ES-I3 (cell line): ENCODE data around the gene SPTB.

Experiments used
- H3K36me3 ChIP-seq: 2 replicates; pipeline ENCODE4 v1.6.1; 2013; ENCODE audit warnings: mild to moderate bottlenecking, low read length, control low read depth, moderate library complexity; ENCODE audit not compliant: insufficient read depth
- H3K4me1 ChIP-seq: 2 replicates; pipeline ENCODE4 v1.6.1; 2013; ENCODE audit warnings: mild to moderate bottlenecking, control low read depth, low read length; ENCODE audit not compliant: insufficient read depth
- H3K9ac ChIP-seq: 2 replicates; pipeline ENCODE4 v1.6.1; 2013; ENCODE audit warnings: low read depth, mild to moderate bottlenecking, low read length, moderate library complexity
- H3K9me3 ChIP-seq: 2 replicates; pipeline ENCODE4 v1.6.1; 2013; ENCODE audit warnings: mild to moderate bottlenecking, low read length, moderate library complexity; ENCODE audit not compliant: control insufficient read depth, insufficient read depth

SPTB gene

DNA sequence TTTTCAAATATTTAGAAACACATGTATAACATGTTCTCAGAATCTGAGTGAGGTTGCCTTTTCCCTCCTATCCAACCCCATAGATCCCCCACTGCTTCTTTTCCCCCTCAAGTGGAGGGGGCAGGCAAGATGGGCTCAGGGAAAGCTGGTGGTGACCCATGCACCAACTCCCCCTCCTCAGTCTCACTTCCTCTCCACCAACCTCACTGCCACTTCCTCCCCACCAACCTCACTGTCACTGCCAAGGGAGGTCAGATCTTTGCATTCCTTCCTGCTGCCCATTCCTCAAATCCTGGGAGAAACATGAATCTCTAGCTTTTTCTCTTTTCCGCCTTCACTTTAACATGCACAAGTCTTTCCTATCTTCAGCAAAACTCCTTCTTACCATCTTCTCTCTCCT, 48.7 kb downstream of the SPTB start:
- Histone ChIP-seq H3K9me3 (no peaks in the 10 kb centered on the region), H3K36me3 (no peaks in the 10 kb centered on the region), H3K9ac (no peak overlapping the region), H3K4me1 (no peaks in the 10 kb centered on the region)

DNA sequence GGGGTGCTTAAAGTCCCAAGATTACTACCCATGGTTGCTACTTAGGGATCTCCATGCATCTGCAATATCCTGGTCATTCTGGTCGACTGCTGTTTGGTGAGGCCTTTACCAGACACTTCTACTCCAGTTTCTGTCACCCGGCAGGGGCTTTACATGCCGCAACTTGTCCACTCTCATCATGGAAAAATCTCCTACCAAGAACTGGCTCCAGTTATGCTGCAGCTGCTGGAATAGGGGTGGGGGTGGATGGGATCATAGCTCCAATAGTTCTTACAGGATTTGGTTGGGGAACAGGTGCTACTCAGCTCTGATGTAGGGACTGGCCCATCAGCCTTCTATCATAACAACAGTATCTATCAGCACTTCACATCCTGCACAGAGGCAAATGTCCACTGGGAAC, 51.6 kb downstream of the SPTB start:
- Histone ChIP-seq H3K36me3 (no peaks in the 10 kb centered on the region), H3K9ac (no peak overlapping the region), H3K9me3 (no peaks in the 10 kb centered on the region), H3K4me1 (peaks cover 3% of the 10 kb centered on the region; the same call in 1 of the 2 replicates)

DNA sequence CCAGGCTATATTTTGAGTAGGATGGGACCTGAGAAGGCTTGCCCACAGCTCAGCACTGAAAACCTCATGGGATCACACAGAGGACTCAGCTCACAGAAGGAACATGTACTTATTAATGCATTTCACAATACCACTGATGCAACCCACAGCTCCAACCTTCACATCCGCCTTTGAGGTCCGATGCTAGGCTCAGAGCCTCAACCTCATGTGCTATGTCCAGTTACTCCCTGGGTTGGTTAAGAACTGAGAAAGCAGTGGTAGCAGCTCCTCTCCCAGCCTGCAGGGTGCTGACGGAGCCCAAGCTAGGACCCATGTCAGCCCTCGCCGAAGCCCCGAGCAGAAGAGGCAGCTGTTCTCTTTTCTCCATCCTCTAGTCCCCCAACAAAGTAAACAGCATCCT, 52.9 kb downstream of the SPTB start:
- no peak overlapping the region for H3K9ac ChIP-seq
- no peaks in the 10 kb centered on the region for H3K9me3 ChIP-seq
- H3K4me1 ChIP-seq, result peaks cover 3% of the 10 kb centered on the region; the same call in 1 of the 2 replicates
- H3K36me3 ChIP-seq, result no peaks in the 10 kb centered on the region

DNA sequence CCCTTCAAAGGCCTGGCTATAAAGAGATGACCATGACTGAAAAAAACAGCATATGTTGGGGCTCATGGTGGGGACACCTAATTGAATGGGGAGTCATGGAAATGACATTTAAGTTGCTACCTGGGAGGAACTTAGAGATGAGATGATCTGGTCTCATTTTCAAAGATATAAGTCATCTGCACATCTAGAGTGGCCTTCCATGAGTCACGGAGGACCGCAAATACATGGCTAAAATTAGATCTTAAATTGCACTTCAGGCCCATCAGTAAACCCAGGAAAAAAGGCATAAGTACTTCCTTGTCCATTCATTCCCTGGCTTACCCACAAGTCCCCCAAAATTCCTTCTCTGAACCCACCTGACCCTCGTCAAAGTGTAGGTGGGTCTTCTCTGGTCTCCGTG, 53.4 kb downstream of the SPTB start:
- Histone ChIP-seq H3K4me1 (peaks cover 3% of the 10 kb centered on the region; the same call in 1 of the 2 replicates), H3K9ac (no peak overlapping the region), H3K9me3 (no peaks in the 10 kb centered on the region), H3K36me3 (no peaks in the 10 kb centered on the region)

DNA sequence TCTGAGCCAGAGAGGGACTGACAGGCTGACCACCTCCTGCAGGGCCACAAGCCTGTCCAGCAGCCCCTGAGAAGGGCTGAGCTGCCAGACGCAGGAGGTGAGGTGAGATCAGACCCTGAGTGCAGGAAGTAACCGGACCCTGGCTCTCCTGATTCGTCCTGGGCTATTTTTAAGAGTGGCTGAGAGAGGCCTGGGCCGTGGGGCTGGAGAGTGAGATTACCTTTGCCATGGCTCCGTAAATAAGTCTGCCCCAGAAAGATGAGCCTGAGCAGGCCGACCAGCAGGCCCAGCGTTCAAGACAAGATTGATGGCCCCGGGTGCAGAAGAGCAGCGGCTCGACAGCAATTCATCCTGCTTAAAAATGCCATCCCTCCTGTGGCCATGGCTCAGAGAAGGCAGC, 54.2 kb downstream of the SPTB start:
- Histone ChIP-seq H3K9me3 (no peaks in the 10 kb centered on the region), H3K36me3 (no peaks in the 10 kb centered on the region), H3K9ac (no peak overlapping the region), H3K4me1 (peaks cover 3% of the 10 kb centered on the region; the same call in 1 of the 2 replicates)

DNA sequence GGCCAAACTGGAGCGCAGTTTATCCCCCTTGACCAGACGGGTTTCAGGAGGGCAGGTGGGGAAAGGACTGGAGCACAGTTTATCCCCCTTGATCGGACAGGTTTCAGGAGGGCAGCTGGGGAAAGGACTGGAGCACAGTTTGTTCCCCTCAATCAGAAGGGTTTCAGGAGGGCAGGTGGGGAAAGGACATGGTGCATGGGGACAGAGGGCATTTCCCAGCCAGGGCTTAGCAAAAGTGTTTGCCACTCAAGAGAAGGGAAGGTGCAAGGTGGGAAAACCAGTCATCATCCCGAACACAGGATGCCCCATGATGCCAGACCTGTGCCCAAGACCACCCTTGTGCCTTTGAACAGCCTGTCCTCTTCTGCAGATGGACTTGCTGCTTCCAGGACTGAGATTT, 54.7 kb downstream of the SPTB start:
- Histone ChIP-seq H3K4me1 (peaks cover 6% of the 10 kb centered on the region), H3K9me3 (no peaks in the 10 kb centered on the region), H3K36me3 (no peaks in the 10 kb centered on the region), H3K9ac (no peak overlapping the region)

DNA sequence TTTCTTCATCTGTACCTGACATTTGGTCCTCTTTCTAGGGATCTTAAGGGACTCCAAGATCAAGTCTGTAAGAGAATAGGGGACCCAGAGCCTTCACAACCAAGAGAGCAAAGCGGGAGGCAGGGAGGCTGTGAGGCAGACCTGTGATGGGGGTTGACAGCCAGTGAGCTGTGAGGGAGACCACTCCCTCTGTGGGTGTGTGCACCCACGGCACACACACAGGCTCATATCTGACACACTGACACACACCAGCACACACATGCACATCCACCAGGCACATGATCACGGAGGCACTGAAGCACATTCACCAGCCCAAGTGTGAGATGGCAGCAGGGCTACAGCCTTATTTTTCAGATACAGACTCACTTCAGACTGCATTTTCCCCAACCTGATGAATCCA, 55.2 kb downstream of the SPTB start:
- H3K36me3 ChIP-seq, result no peaks in the 10 kb centered on the region
- H3K9me3 ChIP-seq, result no peaks in the 10 kb centered on the region
- no peak overlapping the region for H3K9ac ChIP-seq
- peaks cover 6% of the 10 kb centered on the region for H3K4me1 ChIP-seq

DNA sequence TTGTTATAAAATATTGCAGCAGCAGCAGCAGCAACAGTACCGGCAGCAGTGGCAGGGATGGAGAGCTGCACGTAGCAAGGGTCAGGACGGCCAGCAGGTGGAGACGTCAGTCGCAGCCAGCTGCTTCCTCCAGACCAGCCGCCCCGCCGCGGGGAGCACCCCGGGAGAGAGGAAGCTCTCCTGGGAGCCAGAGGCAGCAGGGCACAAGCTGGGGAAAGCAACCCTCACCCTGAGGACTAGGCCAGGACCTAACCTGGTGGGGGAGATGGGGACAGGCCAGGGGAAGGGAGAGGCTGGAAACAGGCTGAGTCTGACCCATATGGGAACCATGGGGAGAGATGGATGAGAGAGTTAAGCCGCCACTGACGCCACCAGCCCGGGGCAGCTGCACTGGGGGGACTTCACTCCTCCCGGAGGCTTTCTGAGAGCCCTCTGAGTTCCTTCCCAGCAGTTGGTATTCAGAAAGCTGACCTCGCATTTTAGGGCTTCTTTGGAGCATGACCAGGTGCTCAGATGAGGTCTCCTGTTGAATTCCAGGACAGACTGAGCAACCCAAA, 56.3 kb downstream of the SPTB start:
- H3K9me3 ChIP-seq, result no peaks in the 10 kb centered on the region
- peaks cover 6% of the 10 kb centered on the region for H3K4me1 ChIP-seq
- no peak overlapping the region for H3K9ac ChIP-seq
- no peaks in the 10 kb centered on the region for H3K36me3 ChIP-seq

DNA sequence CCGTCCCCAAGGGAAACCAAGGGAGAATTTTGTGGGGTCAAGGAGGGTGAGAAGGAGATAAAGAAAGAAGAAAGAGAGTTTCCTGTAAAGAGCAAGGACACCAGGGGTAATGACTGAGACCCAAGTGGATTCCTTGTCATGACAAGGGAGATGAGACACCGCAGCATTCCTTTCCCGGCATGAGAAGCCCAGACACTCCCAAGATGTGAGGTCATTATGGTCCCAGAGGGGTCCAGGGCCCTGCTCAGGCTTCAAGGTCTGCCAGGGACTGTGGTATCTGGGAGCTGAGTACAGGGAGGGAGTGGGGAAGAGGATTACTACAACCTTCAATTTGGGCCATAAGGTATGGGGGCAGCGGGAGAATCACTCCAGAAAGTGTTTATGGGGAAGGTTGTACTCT, 58.1 kb downstream of the SPTB start:
- H3K36me3 ChIP-seq, result no peaks in the 10 kb centered on the region
- no peak overlapping the region for H3K9ac ChIP-seq
- H3K9me3 ChIP-seq, result no peaks in the 10 kb centered on the region
- H3K4me1 ChIP-seq, result peaks cover 10% of the 10 kb centered on the region

DNA sequence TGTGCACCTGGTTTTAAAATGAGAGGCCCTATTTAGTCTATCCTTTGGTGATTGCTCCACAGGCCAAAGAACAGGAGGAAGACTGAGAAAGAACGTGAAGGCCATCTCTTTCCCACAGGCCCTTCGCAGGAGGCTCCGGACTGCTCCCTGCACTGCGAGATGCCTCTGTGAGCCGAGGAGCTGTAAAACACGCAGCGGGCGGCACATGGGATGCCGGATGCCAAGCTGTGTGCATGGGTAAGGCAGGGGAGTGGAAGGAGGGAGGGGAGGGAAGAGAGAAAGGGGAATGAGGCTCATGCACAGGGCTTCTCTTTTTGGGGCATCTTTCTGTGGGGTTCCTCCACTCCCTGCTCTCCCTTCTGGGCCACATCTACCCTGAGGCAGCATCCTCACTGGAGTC, 61.6 kb downstream of the SPTB start:
- peaks cover 7% of the 10 kb centered on the region for H3K4me1 ChIP-seq

DNA sequence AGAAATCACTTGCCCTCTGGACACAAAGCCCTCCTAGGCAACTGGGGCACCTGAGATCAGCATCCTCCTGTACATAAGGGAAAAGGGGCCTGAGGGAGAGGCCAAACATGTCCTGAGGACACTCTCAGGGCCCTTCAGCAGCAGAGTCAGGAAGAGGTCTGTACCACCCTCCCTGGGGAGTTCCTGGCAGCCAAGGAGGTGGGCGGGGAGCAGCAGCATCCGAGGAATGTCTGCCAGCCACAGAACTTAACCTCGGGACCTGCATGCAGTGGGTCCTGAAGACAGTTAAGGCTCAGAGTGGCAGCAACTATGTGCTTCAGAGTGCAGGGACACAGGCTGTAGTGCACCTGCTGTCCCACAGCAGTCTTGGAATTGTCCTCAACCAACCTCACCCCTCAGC, 62.1 kb downstream of the SPTB start:
- no peaks in the 10 kb centered on the region for H3K9me3 ChIP-seq
- no peaks in the 10 kb centered on the region for H3K36me3 ChIP-seq
- peaks cover 7% of the 10 kb centered on the region for H3K4me1 ChIP-seq
- no peak overlapping the region for H3K9ac ChIP-seq

More for the DNA sequence above, 61.6 kb downstream of the SPTB start:
- H3K9me3 ChIP-seq, result no peaks in the 10 kb centered on the region
- H3K36me3 ChIP-seq, result no peaks in the 10 kb centered on the region
- H3K9ac ChIP-seq, result no peak overlapping the region

DNA sequence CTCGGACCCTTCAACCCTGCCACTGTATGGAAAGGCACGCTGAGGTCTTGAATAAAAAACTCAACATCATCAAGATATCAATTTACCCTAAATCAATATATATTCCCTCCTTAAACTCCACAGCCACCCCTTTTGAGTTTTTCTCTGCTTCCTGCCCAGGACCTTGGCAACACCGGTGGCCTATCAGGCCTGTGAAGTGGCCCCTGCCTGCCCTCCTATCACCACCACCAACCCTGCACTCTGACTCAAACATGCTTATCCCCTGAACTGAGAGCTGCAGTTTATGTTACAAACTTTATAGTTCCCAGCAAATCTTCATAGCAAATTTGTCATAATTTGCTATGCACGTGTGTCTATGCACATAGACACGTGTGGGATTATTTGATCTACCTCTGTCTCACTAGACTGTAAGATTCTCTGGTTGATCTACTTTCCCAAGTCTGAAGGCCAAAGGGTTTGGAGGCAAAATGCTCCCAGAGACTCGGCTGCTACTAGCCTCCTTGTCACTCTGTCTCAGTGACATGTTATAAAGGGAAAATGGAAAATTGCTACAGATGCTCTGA, 63.4 kb downstream of the SPTB start:
- H3K9me3 ChIP-seq, result no peaks in the 10 kb centered on the region
- H3K4me1 ChIP-seq, result peaks cover 7% of the 10 kb centered on the region
- no peaks in the 10 kb centered on the region for H3K36me3 ChIP-seq
- no peak overlapping the region for H3K9ac ChIP-seq

DNA sequence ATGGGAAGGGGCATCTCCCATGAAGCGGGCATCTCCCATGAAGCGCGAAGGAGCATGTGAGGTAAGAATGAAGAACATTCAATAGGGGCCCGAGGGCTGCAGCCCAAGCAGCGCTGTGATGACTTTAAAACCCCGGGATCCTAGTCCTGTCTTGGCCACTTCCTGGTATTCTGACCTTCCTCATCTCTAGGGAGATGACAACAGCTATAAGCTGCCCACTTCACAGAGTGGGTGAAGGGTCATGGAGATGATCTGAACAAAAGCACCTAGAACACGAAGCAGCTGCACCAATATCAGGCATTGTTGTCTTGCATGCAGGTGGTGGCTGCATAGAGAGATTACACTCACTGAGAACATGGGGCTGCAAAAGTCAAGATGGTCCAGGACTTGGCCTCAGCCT, 64.5 kb downstream of the SPTB start:
- Histone ChIP-seq H3K9me3 (no peaks in the 10 kb centered on the region), H3K36me3 (no peaks in the 10 kb centered on the region), H3K4me1 (peaks cover 6% of the 10 kb centered on the region)

DNA sequence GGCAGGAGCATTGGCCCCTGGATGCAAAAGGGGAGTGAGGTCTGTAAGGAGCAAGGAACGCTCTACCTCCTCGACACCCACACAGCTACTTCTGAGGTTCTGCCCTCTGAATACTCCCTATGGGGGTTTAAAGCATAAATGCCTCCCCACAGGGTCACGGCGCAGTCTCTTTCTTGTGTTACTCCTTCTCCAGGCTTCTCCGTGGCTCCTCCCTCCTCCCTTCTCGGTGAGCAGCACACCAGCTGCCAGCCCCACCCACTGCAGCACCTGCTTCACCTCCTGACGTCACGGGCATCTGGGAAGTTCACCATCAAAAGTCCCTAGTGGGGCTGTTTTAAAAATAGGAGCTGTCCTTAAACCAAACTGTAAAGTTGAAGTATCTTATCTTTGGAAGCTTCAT, 67.3 kb downstream of the SPTB start:
- no peaks in the 10 kb centered on the region for H3K9me3 ChIP-seq
- peaks cover 2% of the 10 kb centered on the region; the same call in 1 of the 2 replicates for H3K4me1 ChIP-seq
- H3K9ac ChIP-seq, result no peak overlapping the region; the same call in 1 of the 2 replicates
- H3K36me3 ChIP-seq, result no peaks in the 10 kb centered on the region

More for the DNA sequence above, 64.5 kb downstream of the SPTB start:
- H3K9ac ChIP-seq, result no peak overlapping the region

DNA sequence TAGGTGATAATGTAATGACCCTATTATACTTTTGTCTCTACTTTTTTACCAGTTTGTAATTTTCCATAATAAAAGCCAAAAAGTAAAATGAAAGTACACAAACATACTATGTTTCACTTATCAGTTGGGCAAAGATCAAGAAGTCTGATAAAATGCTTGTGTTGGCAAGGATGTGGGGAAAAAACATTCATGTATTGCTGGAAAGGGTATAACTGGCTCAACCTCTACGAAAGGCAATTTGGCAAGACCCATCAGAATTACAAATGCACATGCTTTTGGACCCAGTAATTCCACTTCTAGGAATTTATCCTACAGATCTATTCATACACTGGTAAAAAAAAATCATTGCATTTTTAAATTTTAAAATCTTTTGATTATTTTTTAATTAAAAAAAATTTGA, 68.0 kb downstream of the SPTB start:
- peaks cover 9% of the 10 kb centered on the region; the same call in 1 of the 2 replicates for H3K4me1 ChIP-seq
- H3K9me3 ChIP-seq, result no peaks in the 10 kb centered on the region
- H3K9ac ChIP-seq, result no peak overlapping the region
- no peaks in the 10 kb centered on the region for H3K36me3 ChIP-seq
